ENCODE measurements around the gene MAMLD1. TPM values are rescaled to one million over a fixed set of nuclear protein-coding genes. Genes with fewer than 3 reads are reported as not detected.
A peak's percentile ranks its signal among the peaks of the same experiment; 100 is the strongest.

Gene MAMLD1
- total RNA-seq, 2 donors from 2014 or later = 1.9 to 2.1 TPM

- no peaks in the 10 kb centered on the region for H3K9me3 Mint-ChIP-seq
- H3K36me3 Mint-ChIP-seq (ENCODE audit: low read depth) = peaks cover 8% of the 10 kb centered on the region
- no peaks in the 10 kb centered on the region for H3K27me3 Mint-ChIP-seq
- no peak for ATAC-seq (replicated peaks)
- no peak overlapping the region for H3K27ac Mint-ChIP-seq
- H3K4me3 Mint-ChIP-seq = no peak overlapping the region
- peaks cover 6% of the 10 kb centered on the region for H3K4me1 Mint-ChIP-seq
Measured at GRCh38 chrX:150451953-150452352, 88.8 kb downstream of the MAMLD1 start.

- Mint-ChIP-seq H3K27me3 (no peaks in the 10 kb centered on the region), H3K36me3 (ENCODE audit: low read depth) (peaks cover 8% of the 10 kb centered on the region), H3K27ac (peak overlapping the region; percentile 33), H3K9me3 (no peaks in the 10 kb centered on the region), H3K4me1 (peaks cover 6% of the 10 kb centered on the region), H3K4me3 (no peak overlapping the region)
- ATAC-seq (replicated peaks) = no peak
Measured at GRCh38 chrX:150454083-150454482, 91.0 kb downstream of the MAMLD1 start.

- Mint-ChIP-seq H3K27ac (no peak overlapping the region), H3K4me1 (peaks cover 6% of the 10 kb centered on the region), H3K4me3 (no peak overlapping the region), H3K27me3 (no peaks in the 10 kb centered on the region), H3K9me3 (no peaks in the 10 kb centered on the region), H3K36me3 (ENCODE audit: low read depth) (peaks cover 8% of the 10 kb centered on the region)
- no peak for ATAC-seq (replicated peaks)
Measured at GRCh38 chrX:150454508-150455214, 91.5 kb downstream of the MAMLD1 start.

GRCh38 chrX:150455215-150455608 lies 92.1 kb downstream of the MAMLD1 start:
- Mint-ChIP-seq H3K27ac (no peak overlapping the region), H3K4me1 (peaks cover 6% of the 10 kb centered on the region), H3K36me3 (ENCODE audit: low read depth) (peaks cover 8% of the 10 kb centered on the region), H3K9me3 (no peaks in the 10 kb centered on the region), H3K27me3 (no peaks in the 10 kb centered on the region), H3K4me3 (no peak overlapping the region)
- ATAC-seq (replicated peaks) = no peak

- Mint-ChIP-seq H3K9me3 (no peaks in the 10 kb centered on the region), H3K4me3 (no peak overlapping the region), H3K27me3 (no peaks in the 10 kb centered on the region), H3K36me3 (ENCODE audit: low read depth) (peaks cover 8% of the 10 kb centered on the region), H3K4me1 (peaks cover 6% of the 10 kb centered on the region), H3K27ac (no peak overlapping the region)
- ATAC-seq (replicated peaks) = peak; percentile 44
Measured at GRCh38 chrX:150456466-150456865, 93.3 kb downstream of the MAMLD1 start.

- Mint-ChIP-seq H3K4me3 (no peak overlapping the region), H3K27ac (no peak overlapping the region), H3K27me3 (no peaks in the 10 kb centered on the region), H3K9me3 (no peaks in the 10 kb centered on the region), H3K36me3 (ENCODE audit: low read depth) (peaks cover 8% of the 10 kb centered on the region), H3K4me1 (peaks cover 6% of the 10 kb centered on the region)
- no peak for ATAC-seq (replicated peaks)
Measured at GRCh38 chrX:150456941-150457340, 93.8 kb downstream of the MAMLD1 start.

- no peak for ATAC-seq (replicated peaks)
- Mint-ChIP-seq H3K4me1 (no peaks in the 10 kb centered on the region), H3K9me3 (no peaks in the 10 kb centered on the region), H3K27ac (no peak overlapping the region), H3K36me3 (ENCODE audit: low read depth) (no peaks in the 10 kb centered on the region), H3K4me3 (no peak overlapping the region), H3K27me3 (no peaks in the 10 kb centered on the region)
Measured at GRCh38 chrX:150459196-150459595, 96.1 kb downstream of the MAMLD1 start.

GRCh38 chrX:150460063-150460462 lies 96.9 kb downstream of the MAMLD1 start:
- Mint-ChIP-seq H3K9me3 (no peaks in the 10 kb centered on the region), H3K4me3 (no peak overlapping the region), H3K36me3 (ENCODE audit: low read depth) (no peaks in the 10 kb centered on the region), H3K27me3 (no peaks in the 10 kb centered on the region), H3K27ac (no peak overlapping the region), H3K4me1 (no peaks in the 10 kb centered on the region)
- no peak for ATAC-seq (replicated peaks)

GRCh38 chrX:150460781-150461180 lies 97.7 kb downstream of the MAMLD1 start:
- Mint-ChIP-seq H3K4me3 (no peak overlapping the region), H3K27me3 (no peaks in the 10 kb centered on the region), H3K36me3 (ENCODE audit: low read depth) (no peaks in the 10 kb centered on the region), H3K27ac (no peak overlapping the region), H3K4me1 (no peaks in the 10 kb centered on the region), H3K9me3 (no peaks in the 10 kb centered on the region)
- no peak for ATAC-seq (replicated peaks)

- no peak for ATAC-seq (replicated peaks)
- Mint-ChIP-seq H3K4me1 (no peaks in the 10 kb centered on the region), H3K27ac (no peak overlapping the region), H3K4me3 (no peak overlapping the region), H3K9me3 (no peaks in the 10 kb centered on the region), H3K27me3 (no peaks in the 10 kb centered on the region), H3K36me3 (ENCODE audit: low read depth) (no peaks in the 10 kb centered on the region)
Measured at GRCh38 chrX:150463566-150463965, 100.4 kb downstream of the MAMLD1 start.

GRCh38 chrX:150464001-150464400 lies 100.9 kb downstream of the MAMLD1 start:
- no peaks in the 10 kb centered on the region for H3K36me3 Mint-ChIP-seq (ENCODE audit: low read depth)
- no peaks in the 10 kb centered on the region for H3K4me1 Mint-ChIP-seq
- H3K9me3 Mint-ChIP-seq = no peaks in the 10 kb centered on the region
- no peak overlapping the region for H3K27ac Mint-ChIP-seq
- no peak overlapping the region for H3K4me3 Mint-ChIP-seq
- ATAC-seq (replicated peaks) = no peak
- H3K27me3 Mint-ChIP-seq = no peaks in the 10 kb centered on the region

- no peak overlapping the region for H3K4me3 Mint-ChIP-seq
- ATAC-seq (replicated peaks) = no peak
- no peaks in the 10 kb centered on the region for H3K27me3 Mint-ChIP-seq
- H3K36me3 Mint-ChIP-seq (ENCODE audit: low read depth) = no peaks in the 10 kb centered on the region
- H3K9me3 Mint-ChIP-seq = no peaks in the 10 kb centered on the region
- H3K4me1 Mint-ChIP-seq = no peaks in the 10 kb centered on the region
- no peak overlapping the region for H3K27ac Mint-ChIP-seq
Measured at GRCh38 chrX:150465326-150465725, 102.2 kb downstream of the MAMLD1 start.

- Mint-ChIP-seq H3K9me3 (no peaks in the 10 kb centered on the region), H3K4me3 (no peak overlapping the region), H3K27ac (no peak overlapping the region), H3K36me3 (ENCODE audit: low read depth) (no peaks in the 10 kb centered on the region), H3K4me1 (no peaks in the 10 kb centered on the region), H3K27me3 (no peaks in the 10 kb centered on the region)
- peak; percentile 66 for ATAC-seq (replicated peaks)
Measured at GRCh38 chrX:150465881-150466775, 103.0 kb downstream of the MAMLD1 start.

GRCh38 chrX:150472306-150472705 lies 109.2 kb downstream of the MAMLD1 start:
- no peak for ATAC-seq (replicated peaks)
- Mint-ChIP-seq H3K9me3 (no peaks in the 10 kb centered on the region), H3K27me3 (no peaks in the 10 kb centered on the region), H3K4me3 (no peak overlapping the region), H3K4me1 (no peaks in the 10 kb centered on the region), H3K27ac (no peak overlapping the region), H3K36me3 (ENCODE audit: low read depth) (no peaks in the 10 kb centered on the region)

GRCh38 chrX:150473371-150473770 lies 110.3 kb downstream of the MAMLD1 start:
- H3K36me3 Mint-ChIP-seq (ENCODE audit: low read depth) = no peaks in the 10 kb centered on the region
- no peaks in the 10 kb centered on the region for H3K27me3 Mint-ChIP-seq
- H3K4me3 Mint-ChIP-seq = no peak overlapping the region
- H3K27ac Mint-ChIP-seq = no peak overlapping the region
- peaks cover 6% of the 10 kb centered on the region for H3K4me1 Mint-ChIP-seq
- no peak for ATAC-seq (replicated peaks)
- H3K9me3 Mint-ChIP-seq = no peaks in the 10 kb centered on the region

Measured in activated T-helper 17 cell treated with anti-CD3 and anti-CD28 coated beads, Interleukin-2, amount 50 U/mL, for 72 hours (primary cell).